GM23338 (cell line): ENCODE data around the gene TRMT11. TPM values are rescaled to one million over a fixed set of nuclear protein-coding genes. Genes with fewer than 3 reads are reported as not detected.
A peak's percentile ranks its signal among the peaks of the same experiment; 100 is the strongest.

Source experiments
- ATAC-seq: fragments of 200-7000 bp; cut with Tn5 transposase; 3 replicates; pipeline ENCODE4 v1.9.1; 2020
- DNase-seq: peaks from one replicate; pipeline ENCODE4 v3.0.0-alpha.2; 2015; ENCODE audit warnings: low spot score
- H2AFZ ChIP-seq: fragments of 200-600 bp; sonication (generic); 2 replicates; pipeline ENCODE4 v1.8.0; 2016; ENCODE audit warnings: antibody characterized with exemption, mild to moderate bottlenecking, moderate library complexity
- H3F3A ChIP-seq: fragments of 200-600 bp; sonication (generic); replicated peaks from 2 replicates; pipeline ENCODE4 v1.8.0; 2017; ENCODE audit warnings: antibody characterized with exemption, mixed run types, low read depth
- H3K27ac ChIP-seq: fragments of 200-600 bp; sonication (generic); 2 replicates; pipeline ENCODE4 v1.6.1; 2016; ENCODE audit warnings: low read depth
- H3K27me3 ChIP-seq: fragments of 200-600 bp; sonication (generic); 2 replicates; pipeline ENCODE4 v1.8.0; 2016; ENCODE audit warnings: mild to moderate bottlenecking, mixed run types, moderate library complexity; ENCODE audit not compliant: insufficient read depth
- H3K36me3 ChIP-seq: fragments of 200-600 bp; sonication (generic); 2 replicates; pipeline ENCODE4 v1.8.0; 2016; ENCODE audit warnings: mild to moderate bottlenecking; ENCODE audit not compliant: insufficient read depth
- H3K4me1 ChIP-seq: fragments of 200-600 bp; sonication (generic); 2 replicates; pipeline ENCODE4 v1.8.0; 2016; ENCODE audit warnings: mild to moderate bottlenecking, moderate library complexity; ENCODE audit not compliant: insufficient read depth
- H3K4me2 ChIP-seq: fragments of 200-600 bp; sonication (generic); 2 replicates; pipeline ENCODE4 v1.7.1; 2017; ENCODE audit warnings: mixed run types
- H3K4me3 ChIP-seq: fragments of 200-600 bp; sonication (generic); 2 replicates; pipeline ENCODE4 v1.6.1; 2016; ENCODE audit warnings: mixed run types
- H3K79me2 ChIP-seq: fragments of 200-600 bp; sonication (generic); replicated peaks from 2 replicates; pipeline ENCODE4 v1.8.0; 2017; ENCODE audit warnings: mild to moderate bottlenecking; ENCODE audit not compliant: insufficient read depth
- H3K9me2 ChIP-seq: fragments of 200-600 bp; sonication (generic); 2 replicates; pipeline ENCODE4 v1.8.0; 2017; ENCODE audit not compliant: insufficient read depth
- H4K20me1 ChIP-seq: fragments of 200-600 bp; sonication (generic); replicated peaks from 2 replicates; pipeline ENCODE4 v1.8.0; 2017; ENCODE audit warnings: mild to moderate bottlenecking; ENCODE audit not compliant: insufficient read depth
- H3K27ac Mint-ChIP-seq: 2 replicates; pipeline ENCODE4 v1.8.0; 2020; ENCODE audit warnings: inconsistent platforms, mild to moderate bottlenecking, moderate library complexity, mixed read lengths
- H3K27me3 Mint-ChIP-seq: 3 replicates; pipeline ENCODE4 v1.8.0; 2022; ENCODE audit warnings: low read depth, mild to moderate bottlenecking, moderate library complexity, mixed read lengths, inconsistent platforms; ENCODE audit not compliant: insufficient read depth, poor library complexity
- H3K36me3 Mint-ChIP-seq: 3 replicates; pipeline ENCODE4 v1.8.0; 2021; ENCODE audit warnings: low read depth, mild to moderate bottlenecking, inconsistent platforms, moderate library complexity, mixed read lengths
- H3K4me1 Mint-ChIP-seq: 3 replicates; pipeline ENCODE4 v1.8.0; 2020; ENCODE audit warnings: mild to moderate bottlenecking, inconsistent platforms, mixed read lengths
- H3K4me3 Mint-ChIP-seq: 3 replicates; pipeline ENCODE4 v1.8.0; 2021; ENCODE audit warnings: moderate library complexity, mild to moderate bottlenecking, inconsistent platforms, mixed read lengths
- H3K9me3 Mint-ChIP-seq: 3 replicates; pipeline ENCODE4 v1.8.0; 2020; ENCODE audit warnings: moderate library complexity, mild to moderate bottlenecking, inconsistent platforms, mixed read lengths
- CREB1 ChIP-seq: fragments of 250-450 bp; sonication (Bioruptor Pico); IDR thresholded peaks from 2 replicates; pipeline ENCODE4 v1.5.0; 2020; ENCODE audit warnings: low read depth, mild to moderate bottlenecking, moderate library complexity
- CTCF ChIP-seq, 2 experiments: fragments of 200-600 bp in 1 of 2; sonication (generic) in 1 of 2; conservative IDR thresholded peaks; 2 replicates each; pipeline versions ENCODE4 v1.5.1 to v1.6.1; 2016 to 2017; ENCODE audit warnings: antibody characterized with exemption in 2 of 2, low read depth in 2 of 2, mild to moderate bottlenecking in 2 of 2, moderate library complexity in 1 of 2
- ETS1 ChIP-seq: IDR thresholded peaks from 2 replicates; pipeline ENCODE4 v1.6.1; 2016; ENCODE audit warnings: antibody characterized with exemption
- EZH2 ChIP-seq: fragments of 200-600 bp; sonication (generic); IDR thresholded peaks from one replicate; pipeline ENCODE4 v1.8.0; 2017; ENCODE audit warnings: antibody characterized with exemption, mild to moderate bottlenecking, low read depth; ENCODE audit not compliant: unreplicated experiment
- EZH2phosphoT487 ChIP-seq: fragments of 200-600 bp; sonication (generic); IDR thresholded peaks from one replicate; pipeline ENCODE4 v1.8.1; 2018; ENCODE audit warnings: antibody characterized with exemption; ENCODE audit not compliant: unreplicated experiment
- NANOG ChIP-seq: IDR thresholded peaks from 2 replicates; pipeline ENCODE4 v1.6.1; 2016; ENCODE audit warnings: antibody characterized with exemption, borderline replicate concordance
- REST ChIP-seq: IDR thresholded peaks from one replicate; pipeline ENCODE4 v1.6.1; 2018; ENCODE audit warnings: antibody characterized with exemption; ENCODE audit not compliant: unreplicated experiment
- STAT1 ChIP-seq: IDR thresholded peaks from one replicate; pipeline ENCODE4 v1.6.1; 2016; ENCODE audit warnings: antibody characterized with exemption; ENCODE audit not compliant: unreplicated experiment
- ZNF114 ChIP-seq: fragments of 250-450 bp; sonication (Bioruptor Pico); IDR thresholded peaks from 2 replicates; pipeline ENCODE4 v1.5.0; 2020; ENCODE audit warnings: mild to moderate bottlenecking, moderate library complexity
- polyA plus RNA-seq: library from polyadenylated mRNA; unstranded; fragments of >200 nt; fragmentation: Nextera tagmentation; extraction: Ambion mirVana; gene quantifications from 2 replicates; pipeline ENCODE4 v1.2.1, GENCODE V29; 2016
- total RNA-seq: library from RNA; depleted of rRNA; stranded (reverse); fragments of >200 nt; shearing (Covaris generic); gene quantifications from 2 replicates; pipeline ENCODE4 v1.2.3, GENCODE V29; 2014
- TF ChIP-seq, protein P1 (sequence below): fragments of 250-450 bp; sonication (Bioruptor Pico); IDR thresholded peaks from 2 replicates; pipeline ENCODE4 v1.5.0; 2020; ENCODE audit warnings: mild to moderate bottlenecking, moderate library complexity

Gene TRMT11
- total and polyA plus RNA-seq, 2 experiments from 2014 or later = 49.5 to 50.9 TPM

DNA sequence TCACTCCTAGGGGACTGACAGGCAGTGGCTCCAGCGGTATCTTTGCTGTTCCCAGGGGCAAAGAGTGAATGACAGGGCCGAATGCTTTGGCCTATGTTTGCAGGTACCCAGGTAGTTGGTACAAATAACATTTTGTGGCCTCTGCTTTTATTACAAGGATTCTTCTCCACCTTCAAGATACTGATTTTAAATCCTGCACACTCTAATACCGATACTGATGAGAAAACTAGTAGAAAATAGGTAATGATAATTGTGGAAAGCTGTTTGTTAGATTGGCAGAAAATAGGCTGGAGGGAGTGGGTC, 29.0 kb upstream of the TRMT11 start:
- DNase-seq (no peak), ATAC-seq (no peak)
- Mint-ChIP-seq H3K27me3 (peaks cover under 1% of the 10 kb centered on the region), H3K36me3 (peaks cover 1% of the 10 kb centered on the region; the same call in 2 of the 3 replicates), H3K4me1 (peaks cover 2% of the 10 kb centered on the region; the same call in 1 of the 3 replicates), H3K4me3 (no peak overlapping the region), H3K27ac (peak overlapping the region; percentile 56; the same call in 1 of the 2 replicates), H3K9me3 (peaks cover 7% of the 10 kb centered on the region)
- peak overlapping the region; percentile 92 for H3K4me3 ChIP-seq
- H3F3A ChIP-seq = no peaks in the 10 kb centered on the region
- TF ChIP-seq CTCF (conservative IDR thresholded peaks at IDR 0.05; ENCODE audit: low read depth in 2 of 2) = no peak
- TF ChIP-seq CREB1 (CRISPR knock-in tag) = no peak
- TF ChIP-seq ETS1 = no peak
- TF ChIP-seq NANOG = no peak
- TF ChIP-seq ZNF114 (CRISPR knock-in tag) = no peak
- H3K9me2 ChIP-seq = no peaks in the 10 kb centered on the region
- peak overlapping the region; percentile 77 for H3K4me2 ChIP-seq
- no peaks in the 10 kb centered on the region for H3K36me3 ChIP-seq
- peaks cover 10% of the 10 kb centered on the region for H3K4me1 ChIP-seq
- peak overlapping the region; percentile 97 for H2AFZ ChIP-seq
- H3K79me2 ChIP-seq = no peaks in the 10 kb centered on the region
- no peak overlapping the region for H3K27ac ChIP-seq
- no peaks in the 10 kb centered on the region for H4K20me1 ChIP-seq
- no peaks in the 10 kb centered on the region for H3K27me3 ChIP-seq

DNA sequence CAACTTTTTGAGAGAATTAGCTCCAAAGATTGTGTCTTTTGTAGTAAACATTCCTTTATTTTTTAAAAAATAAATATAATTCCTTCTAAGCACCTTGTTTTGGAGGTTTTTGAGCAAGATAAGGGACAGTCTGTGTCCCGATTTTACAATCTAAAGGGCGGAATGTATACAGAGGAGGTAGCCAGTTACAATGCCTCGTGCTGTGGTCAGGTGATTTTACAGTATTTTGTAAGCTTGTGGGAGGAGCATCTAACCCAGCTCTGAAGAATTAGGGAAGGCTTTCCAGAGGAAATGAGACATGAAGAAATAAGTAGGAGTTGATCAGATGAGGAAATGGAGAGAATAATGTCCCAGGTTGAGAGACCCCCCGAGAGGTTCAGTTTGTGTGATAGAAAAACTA, 28.5 kb upstream of the TRMT11 start:
- H3K4me1 ChIP-seq = peaks cover 10% of the 10 kb centered on the region
- no peak overlapping the region for H3K27ac Mint-ChIP-seq
- 0 out of 3 replicates have a peak, but pooled peaks cover 2% of the 10 kb centered on the region for H3K4me1 Mint-ChIP-seq
- no peaks in the 10 kb centered on the region for H3K9me2 ChIP-seq
- H3K27me3 ChIP-seq = no peaks in the 10 kb centered on the region
- peaks cover 2% of the 10 kb centered on the region; the same call in 2 of the 3 replicates for H3K9me3 Mint-ChIP-seq
- H3K79me2 ChIP-seq = no peaks in the 10 kb centered on the region
- ATAC-seq (no peak), DNase-seq (peak; percentile 35)
- H3K4me3 Mint-ChIP-seq = no peak overlapping the region
- H3K27me3 Mint-ChIP-seq = no peaks in the 10 kb centered on the region
- no peaks in the 10 kb centered on the region for H3K36me3 ChIP-seq
- no peak overlapping the region for H3K27ac ChIP-seq
- H2AFZ ChIP-seq = no peak overlapping the region
- no peaks in the 10 kb centered on the region for H3F3A ChIP-seq
- H3K4me2 ChIP-seq = peak overlapping the region; percentile 77
- H4K20me1 ChIP-seq = no peaks in the 10 kb centered on the region
- peak overlapping the region; percentile 92 for H3K4me3 ChIP-seq
- H3K36me3 Mint-ChIP-seq = no peaks in the 10 kb centered on the region
- TF ChIP-seq NANOG (no peak), EZH2phosphoT487 (no peak), STAT1 (no peak), EZH2 (no peak), REST (no peak)
- TF ChIP-seq, protein P1, sequence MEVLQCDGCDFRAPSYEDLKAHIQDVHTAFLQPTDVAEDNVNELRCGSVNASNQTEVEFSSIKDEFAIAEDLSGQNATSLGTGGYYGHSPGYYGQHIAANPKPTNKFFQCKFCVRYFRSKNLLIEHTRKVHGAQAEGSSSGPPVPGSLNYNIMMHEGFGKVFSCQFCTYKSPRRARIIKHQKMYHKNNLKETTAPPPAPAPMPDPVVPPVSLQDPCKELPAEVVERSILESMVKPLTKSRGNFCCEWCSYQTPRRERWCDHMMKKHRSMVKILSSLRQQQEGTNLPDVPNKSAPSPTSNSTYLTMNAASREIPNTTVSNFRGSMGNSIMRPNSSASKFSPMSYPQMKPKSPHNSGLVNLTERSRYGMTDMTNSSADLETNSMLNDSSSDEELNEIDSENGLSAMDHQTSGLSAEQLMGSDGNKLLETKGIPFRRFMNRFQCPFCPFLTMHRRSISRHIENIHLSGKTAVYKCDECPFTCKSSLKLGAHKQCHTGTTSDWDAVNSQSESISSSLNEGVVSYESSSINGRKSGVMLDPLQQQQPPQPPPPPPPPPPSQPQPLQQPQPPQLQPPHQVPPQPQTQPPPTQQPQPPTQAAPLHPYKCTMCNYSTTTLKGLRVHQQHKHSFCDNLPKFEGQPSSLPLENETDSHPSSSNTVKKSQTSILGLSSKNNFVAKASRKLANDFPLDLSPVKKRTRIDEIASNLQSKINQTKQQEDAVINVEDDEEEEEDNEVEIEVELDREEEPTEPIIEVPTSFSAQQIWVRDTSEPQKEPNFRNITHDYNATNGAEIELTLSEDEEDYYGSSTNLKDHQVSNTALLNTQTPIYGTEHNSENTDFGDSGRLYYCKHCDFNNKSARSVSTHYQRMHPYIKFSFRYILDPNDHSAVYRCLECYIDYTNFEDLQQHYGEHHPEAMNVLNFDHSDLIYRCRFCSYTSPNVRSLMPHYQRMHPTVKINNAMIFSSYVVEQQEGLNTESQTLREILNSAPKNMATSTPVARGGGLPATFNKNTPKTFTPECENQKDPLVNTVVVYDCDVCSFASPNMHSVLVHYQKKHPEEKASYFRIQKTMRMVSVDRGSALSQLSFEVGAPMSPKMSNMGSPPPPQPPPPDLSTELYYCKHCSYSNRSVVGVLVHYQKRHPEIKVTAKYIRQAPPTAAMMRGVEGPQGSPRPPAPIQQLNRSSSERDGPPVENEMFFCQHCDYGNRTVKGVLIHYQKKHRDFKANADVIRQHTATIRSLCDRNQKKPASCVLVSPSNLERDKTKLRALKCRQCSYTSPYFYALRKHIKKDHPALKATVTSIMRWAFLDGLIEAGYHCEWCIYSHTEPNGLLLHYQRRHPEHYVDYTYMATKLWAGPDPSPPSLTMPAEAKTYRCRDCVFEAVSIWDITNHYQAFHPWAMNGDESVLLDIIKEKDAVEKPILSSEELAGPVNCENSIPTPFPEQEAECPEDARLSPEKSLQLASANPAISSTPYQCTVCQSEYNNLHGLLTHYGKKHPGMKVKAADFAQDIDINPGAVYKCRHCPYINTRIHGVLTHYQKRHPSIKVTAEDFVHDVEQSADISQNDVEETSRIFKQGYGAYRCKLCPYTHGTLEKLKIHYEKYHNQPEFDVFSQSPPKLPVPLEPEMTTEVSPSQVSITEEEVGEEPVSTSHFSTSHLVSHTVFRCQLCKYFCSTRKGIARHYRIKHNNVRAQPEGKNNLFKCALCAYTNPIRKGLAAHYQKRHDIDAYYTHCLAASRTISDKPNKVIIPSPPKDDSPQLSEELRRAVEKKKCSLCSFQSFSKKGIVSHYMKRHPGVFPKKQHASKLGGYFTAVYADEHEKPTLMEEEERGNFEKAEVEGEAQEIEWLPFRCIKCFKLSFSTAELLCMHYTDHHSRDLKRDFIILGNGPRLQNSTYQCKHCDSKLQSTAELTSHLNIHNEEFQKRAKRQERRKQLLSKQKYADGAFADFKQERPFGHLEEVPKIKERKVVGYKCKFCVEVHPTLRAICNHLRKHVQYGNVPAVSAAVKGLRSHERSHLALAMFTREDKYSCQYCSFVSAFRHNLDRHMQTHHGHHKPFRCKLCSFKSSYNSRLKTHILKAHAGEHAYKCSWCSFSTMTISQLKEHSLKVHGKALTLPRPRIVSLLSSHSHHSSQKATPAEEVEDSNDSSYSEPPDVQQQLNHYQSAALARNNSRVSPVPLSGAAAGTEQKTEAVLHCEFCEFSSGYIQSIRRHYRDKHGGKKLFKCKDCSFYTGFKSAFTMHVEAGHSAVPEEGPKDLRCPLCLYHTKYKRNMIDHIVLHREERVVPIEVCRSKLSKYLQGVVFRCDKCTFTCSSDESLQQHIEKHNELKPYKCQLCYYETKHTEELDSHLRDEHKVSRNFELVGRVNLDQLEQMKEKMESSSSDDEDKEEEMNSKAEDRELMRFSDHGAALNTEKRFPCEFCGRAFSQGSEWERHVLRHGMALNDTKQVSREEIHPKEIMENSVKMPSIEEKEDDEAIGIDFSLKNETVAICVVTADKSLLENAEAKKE = no peak
